GM19395 (cell line): Measurements from ENCODE around the gene KCNK18.
A peak's percentile ranks its signal among the peaks of the same experiment; 100 is the strongest.
"Not testable (repeated sequence)": the region's sequence is repeated elsewhere in the genome, so short reads cannot be mapped to it uniquely, and the experiment has no call there.

ENCODE experiments used
- ATAC-seq: cut with Tn5 transposase; IDR thresholded peaks from one replicate; pipeline ENCODE4 v1.9.1; 2021; ENCODE audit warnings: mild to moderate bottlenecking, moderate library complexity; ENCODE audit not compliant: unreplicated experiment

The KCNK18 gene

GRCh38 chr10:117169480-117169879 lies 27.8 kb upstream of the KCNK18 start:
- ATAC-seq, result no peak

DNA sequence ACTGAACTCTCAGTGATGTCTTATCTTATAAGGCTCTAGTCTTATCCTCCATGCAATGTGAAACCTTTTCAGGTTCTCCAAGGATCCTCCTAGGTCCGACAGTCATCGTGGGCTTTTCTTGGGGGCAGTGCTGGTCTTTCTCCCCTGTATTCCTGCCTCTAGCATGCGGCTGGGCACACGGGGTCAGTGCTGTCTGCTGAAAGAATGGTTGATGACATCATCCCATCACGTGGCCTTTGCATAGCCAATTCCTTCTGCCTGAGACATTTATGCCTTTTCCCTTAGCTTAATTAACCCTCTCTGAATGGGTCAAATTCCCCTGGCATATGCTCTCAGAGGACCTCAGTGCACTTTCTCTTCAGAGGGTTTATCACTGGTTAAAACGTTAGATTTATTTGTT lies 27.0 kb upstream of the KCNK18 start:
- ATAC-seq, result no peak

- peak; percentile 87 for ATAC-seq
Observed at GRCh38 chr10:117174439-117175214, 22.7 kb upstream of the KCNK18 start.

GRCh38 chr10:117175215-117175900 lies 21.9 kb upstream of the KCNK18 start:
- peak; percentile 51 for ATAC-seq

GRCh38 chr10:117175901-117176534 lies 21.3 kb upstream of the KCNK18 start:
- ATAC-seq, result peak; percentile 70

GRCh38 chr10:117178190-117178589 lies 19.1 kb upstream of the KCNK18 start:
- ATAC-seq, result no peak

GRCh38 chr10:117184296-117184695 lies 13.0 kb upstream of the KCNK18 start:
- ATAC-seq, result no peak

DNA sequence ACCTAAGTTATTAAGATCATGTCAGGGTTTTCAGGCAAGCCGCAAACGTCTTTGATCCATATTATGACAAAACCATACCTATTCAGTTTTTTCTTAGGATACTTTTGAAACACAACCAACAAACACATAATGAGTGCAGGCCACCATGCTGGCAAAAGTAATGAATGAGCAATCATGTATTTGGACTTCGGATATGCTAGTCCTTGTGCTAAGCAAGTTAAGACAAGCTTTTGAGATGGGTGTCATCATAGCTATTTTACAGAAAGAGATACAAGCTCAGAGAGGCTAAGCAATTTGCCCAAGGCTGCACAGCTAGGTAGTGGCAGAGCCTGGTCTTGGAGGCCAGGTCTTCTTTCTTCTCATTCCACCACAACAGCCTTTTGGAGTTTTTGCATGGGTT lies 12.5 kb upstream of the KCNK18 start:
- no peak for ATAC-seq

- not testable (repeated sequence) for ATAC-seq
Observed at GRCh38 chr10:117185817-117186216, 11.5 kb upstream of the KCNK18 start.

- ATAC-seq, result no peak
Observed at GRCh38 chr10:117186832-117187615, 10.3 kb upstream of the KCNK18 start.

DNA sequence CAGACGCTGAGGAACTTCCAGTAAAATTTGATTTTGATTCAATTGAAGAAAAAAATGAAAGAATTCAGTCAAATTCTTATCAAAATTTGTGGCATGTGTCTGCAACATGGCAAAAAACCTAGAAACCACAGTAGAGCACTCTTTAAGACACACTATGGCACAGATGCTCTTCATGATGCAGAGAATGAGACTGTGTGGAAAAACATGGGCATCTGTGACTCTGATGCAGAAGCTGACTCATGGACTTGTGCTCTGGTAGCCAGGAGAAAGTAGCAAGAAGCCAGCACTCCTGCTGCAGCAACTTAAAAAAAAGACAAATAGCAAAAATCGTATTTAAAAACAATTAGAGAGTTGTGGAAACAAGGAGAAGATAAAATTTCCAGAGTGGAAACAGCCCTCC lies 8.9 kb upstream of the KCNK18 start:
- ATAC-seq, result no peak

- ATAC-seq, result no peak
Observed at GRCh38 chr10:117189557-117189956, 7.7 kb upstream of the KCNK18 start.

GRCh38 chr10:117198088-117198487 lies 799 bp downstream of the KCNK18 start:
- ATAC-seq, result no peak

DNA sequence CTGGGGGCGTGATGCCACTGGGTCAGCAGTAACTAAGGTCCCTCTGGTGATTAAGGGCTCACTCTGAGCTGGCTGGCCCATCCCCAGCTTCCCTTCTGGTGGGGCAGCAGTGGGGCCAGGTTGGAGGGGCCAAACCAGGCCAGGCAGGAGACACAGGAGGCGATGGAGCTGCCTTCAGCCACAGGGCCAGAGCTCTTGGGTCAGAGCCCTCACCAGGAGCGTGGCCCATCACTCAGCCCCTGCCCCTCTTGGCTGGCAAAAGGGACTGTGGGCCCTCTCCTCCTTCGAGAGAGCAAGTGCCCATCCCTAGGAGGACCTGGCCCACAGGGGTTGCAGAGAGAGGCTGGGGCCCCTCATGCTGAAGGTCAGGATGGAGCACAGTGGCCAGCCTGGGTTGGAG lies 4.5 kb downstream of the KCNK18 start:
- ATAC-seq, result no peak

DNA sequence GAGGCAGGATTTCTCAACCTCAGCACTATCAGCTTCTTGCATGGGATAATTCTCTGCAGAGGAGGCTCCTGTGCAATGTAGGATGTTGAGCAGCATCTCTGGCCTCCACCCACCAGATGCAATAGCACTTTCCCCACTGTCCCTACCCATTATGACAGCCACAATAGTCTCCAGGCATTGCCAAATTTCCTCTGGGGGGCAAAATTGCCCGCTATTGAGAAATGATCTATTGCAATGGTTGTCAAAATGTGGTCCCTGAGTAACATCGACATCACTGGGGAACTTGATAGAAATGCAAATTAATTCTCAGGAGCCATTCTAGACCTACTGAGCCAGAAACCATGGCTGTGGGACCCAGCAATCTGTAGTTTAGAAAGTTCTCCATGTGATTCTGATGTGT lies 7.0 kb downstream of the KCNK18 start:
- ATAC-seq, result no peak

GRCh38 chr10:117212176-117212575 lies 14.9 kb downstream of the KCNK18 start:
- no peak for ATAC-seq

DNA sequence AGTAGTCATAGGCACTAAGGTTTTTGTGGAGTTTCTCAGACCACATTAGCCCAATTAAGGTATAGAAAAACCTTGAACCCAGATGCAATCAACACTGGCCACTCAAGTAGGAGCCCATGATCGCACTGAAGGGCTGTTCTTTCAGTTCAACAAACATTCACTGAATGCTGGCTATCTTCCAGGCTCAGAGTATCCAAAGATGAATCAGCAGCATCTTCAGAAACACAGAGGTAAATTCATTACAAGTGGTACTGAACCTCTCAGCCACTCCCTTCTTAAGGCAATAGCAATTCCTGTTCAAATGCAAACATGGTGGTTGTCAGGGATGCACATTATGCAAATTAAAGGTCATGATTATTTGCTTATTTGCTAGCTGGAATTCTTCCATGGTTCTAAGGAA lies 17.1 kb downstream of the KCNK18 start:
- no peak for ATAC-seq

DNA sequence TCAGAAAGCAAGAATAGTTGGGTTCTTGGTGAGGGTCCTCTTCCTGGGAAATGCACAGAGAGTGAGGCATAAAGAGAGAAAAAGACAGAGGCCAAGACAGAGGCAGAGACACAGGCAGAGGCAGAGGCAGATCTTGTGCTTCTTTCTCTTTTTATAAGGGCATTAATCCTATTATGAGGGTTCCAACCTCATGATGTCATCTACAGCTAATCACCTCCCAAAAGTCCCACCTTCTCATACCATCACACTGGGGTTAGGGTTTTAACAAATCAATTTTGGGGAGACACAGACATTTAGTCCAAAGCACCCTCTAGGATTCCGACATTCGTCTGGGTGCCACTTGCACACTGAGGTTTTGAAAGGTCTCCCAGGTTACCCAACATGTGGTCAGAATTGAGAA lies 17.8 kb downstream of the KCNK18 start:
- no peak for ATAC-seq

- no peak for ATAC-seq
Observed at GRCh38 chr10:117216028-117216427, 18.7 kb downstream of the KCNK18 start.

GRCh38 chr10:117216611-117217195 lies 19.4 kb downstream of the KCNK18 start:
- peak; percentile 86 for ATAC-seq
